MM.1S (cell line): ENCODE data around the gene HPS5.
"Not testable (repeated sequence)": the region's sequence is repeated elsewhere in the genome, so short reads cannot be mapped to it uniquely, and the experiment has no call there.

Experiments used
- DNase-seq: peaks from one replicate; pipeline ENCODE4 v3.0.0-alpha.2; 2015
- H2AFZ ChIP-seq: fragments of 300-600 bp; sonication (generic); 2 replicates; pipeline ENCODE4 v1.6.0; 2016; ENCODE audit warnings: antibody characterized with exemption, low read length
- H3F3A ChIP-seq: fragments of 300-600 bp; sonication (generic); 2 replicates; pipeline ENCODE4 v1.6.1; 2016; ENCODE audit warnings: mild to moderate bottlenecking, antibody characterized with exemption, low read length, moderate library complexity, mixed read lengths; ENCODE audit not compliant: insufficient read depth
- H3K27ac ChIP-seq: fragments of 300-600 bp; sonication (generic); 2 replicates; pipeline ENCODE4 v1.5.1; 2016; ENCODE audit warnings: mild to moderate bottlenecking, low read length
- H3K27me3 ChIP-seq: fragments of 300-600 bp; sonication (generic); replicated peaks from 2 replicates; pipeline ENCODE4 v1.6.0; 2016; ENCODE audit warnings: low read length; ENCODE audit not compliant: insufficient read depth
- H3K36me3 ChIP-seq: fragments of 300-600 bp; sonication (generic); replicated peaks from 2 replicates; pipeline ENCODE4 v1.6.1; 2016; ENCODE audit warnings: mild to moderate bottlenecking, low read length, mixed read lengths; ENCODE audit not compliant: insufficient read depth
- H3K4me1 ChIP-seq: fragments of 300-600 bp; sonication (generic); 2 replicates; pipeline ENCODE4 v1.6.1; 2016; ENCODE audit warnings: low read length, mixed read lengths
- H3K4me2 ChIP-seq: fragments of 300-600 bp; sonication (generic); 2 replicates; pipeline ENCODE4 v1.6.0; 2016; ENCODE audit warnings: low read depth, low read length
- H3K4me3 ChIP-seq: fragments of 300-600 bp; sonication (generic); 2 replicates; pipeline ENCODE4 v1.5.1; 2016; ENCODE audit warnings: low read length, mixed read lengths
- H3K79me2 ChIP-seq: fragments of 300-600 bp; sonication (generic); 2 replicates; pipeline ENCODE4 v1.6.1; 2016; ENCODE audit warnings: mixed run types, low read length, mixed read lengths
- H3K9ac ChIP-seq: fragments of 300-600 bp; sonication (generic); 2 replicates; pipeline ENCODE4 v1.6.1; 2016; ENCODE audit warnings: low read length, mixed read lengths
- H3K9me2 ChIP-seq: fragments of 300-600 bp; sonication (generic); replicated peaks from 2 replicates; pipeline ENCODE4 v1.6.1; 2016; ENCODE audit warnings: mild to moderate bottlenecking, low read length, mixed read lengths; ENCODE audit not compliant: insufficient read depth
- H3K9me3 ChIP-seq: fragments of 300-600 bp; sonication (generic); replicated peaks from 2 replicates; pipeline ENCODE4 v1.6.1; 2016; ENCODE audit warnings: mild to moderate bottlenecking, low read length, mixed read lengths; ENCODE audit not compliant: insufficient read depth
- H4K20me1 ChIP-seq: fragments of 300-600 bp; sonication (generic); 2 replicates; pipeline ENCODE4 v1.6.1; 2016; ENCODE audit warnings: mild to moderate bottlenecking, low read length, moderate library complexity, mixed read lengths; ENCODE audit not compliant: insufficient read depth
- EZH2 ChIP-seq: fragments of 300-600 bp; sonication (generic); optimal IDR thresholded peaks from 2 replicates; pipeline ENCODE3; 2017; ENCODE audit warnings: low read depth, mild to moderate bottlenecking, antibody characterized with exemption, low read length, mixed read lengths
- EZH2phosphoT487 ChIP-seq: fragments of 300-600 bp; sonication (generic); IDR thresholded peaks from 2 replicates; pipeline ENCODE4 v1.6.1; 2018; ENCODE audit warnings: antibody characterized with exemption, low read length
- TF ChIP-seq, protein P1 (sequence below): fragments of 300-600 bp; sonication (generic); IDR thresholded peaks from 2 replicates; pipeline ENCODE4 v1.5.1; 2016; ENCODE audit warnings: antibody characterized with exemption, low read length, mixed read lengths

Gene HPS5

DNA sequence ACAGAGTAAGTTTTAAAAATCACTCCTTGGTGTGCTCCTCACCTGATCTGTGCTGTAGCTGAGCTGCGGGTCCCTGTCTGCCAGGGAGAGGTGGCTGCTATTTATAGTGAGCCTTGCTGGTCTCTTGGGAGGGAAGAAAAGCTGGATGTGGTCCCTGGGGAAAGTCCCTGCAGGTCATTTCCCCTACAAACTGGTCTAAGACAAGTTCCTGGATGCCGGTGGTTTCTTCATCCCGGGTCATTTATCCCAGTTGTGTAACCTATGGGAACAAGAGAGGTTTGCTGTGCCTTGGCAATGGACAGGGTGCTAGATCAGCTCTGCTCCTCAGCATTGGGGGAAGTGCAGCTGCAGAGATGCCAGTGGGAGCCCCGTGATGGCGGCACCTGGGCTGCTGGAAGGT, 73.4 kb downstream of the HPS5 start, which contains the start of gene SAA2:
SAA2 (minus strand) TSS at position 108 of the 400 bp plus-strand sequence. CDS start 657 bp downstream, outside the sequence.
- Histone ChIP-seq H3K4me3 (no peak within 1 kb of the TSS), H2AFZ (no peak within 1 kb of the TSS), H3K9me3 (no peaks in the 10 kb centered on the region), H3K4me2 (no peak within 1 kb of the TSS), H4K20me1 (no peaks in the 10 kb centered on the region), H3K79me2 (no peaks in the 10 kb centered on the region), H3K9ac (no peak within 1 kb of the TSS), H3F3A (peaks cover 5% of the 10 kb centered on the region; the same call in 1 of the 2 replicates), H3K36me3 (no peaks in the 10 kb centered on the region), H3K27me3 (no peaks in the 10 kb centered on the region), H3K4me1 (peaks cover 16% of the 10 kb centered on the region), H3K9me2 (no peaks in the 10 kb centered on the region), H3K27ac (no peak within 1 kb of the TSS)
- no peak for TF ChIP-seq EZH2
- TF ChIP-seq, protein P1, sequence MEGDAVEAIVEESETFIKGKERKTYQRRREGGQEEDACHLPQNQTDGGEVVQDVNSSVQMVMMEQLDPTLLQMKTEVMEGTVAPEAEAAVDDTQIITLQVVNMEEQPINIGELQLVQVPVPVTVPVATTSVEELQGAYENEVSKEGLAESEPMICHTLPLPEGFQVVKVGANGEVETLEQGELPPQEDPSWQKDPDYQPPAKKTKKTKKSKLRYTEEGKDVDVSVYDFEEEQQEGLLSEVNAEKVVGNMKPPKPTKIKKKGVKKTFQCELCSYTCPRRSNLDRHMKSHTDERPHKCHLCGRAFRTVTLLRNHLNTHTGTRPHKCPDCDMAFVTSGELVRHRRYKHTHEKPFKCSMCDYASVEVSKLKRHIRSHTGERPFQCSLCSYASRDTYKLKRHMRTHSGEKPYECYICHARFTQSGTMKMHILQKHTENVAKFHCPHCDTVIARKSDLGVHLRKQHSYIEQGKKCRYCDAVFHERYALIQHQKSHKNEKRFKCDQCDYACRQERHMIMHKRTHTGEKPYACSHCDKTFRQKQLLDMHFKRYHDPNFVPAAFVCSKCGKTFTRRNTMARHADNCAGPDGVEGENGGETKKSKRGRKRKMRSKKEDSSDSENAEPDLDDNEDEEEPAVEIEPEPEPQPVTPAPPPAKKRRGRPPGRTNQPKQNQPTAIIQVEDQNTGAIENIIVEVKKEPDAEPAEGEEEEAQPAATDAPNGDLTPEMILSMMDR, result no peak
- TF ChIP-seq EZH2phosphoT487, result no peak
- no peak for DNase-seq

DNA sequence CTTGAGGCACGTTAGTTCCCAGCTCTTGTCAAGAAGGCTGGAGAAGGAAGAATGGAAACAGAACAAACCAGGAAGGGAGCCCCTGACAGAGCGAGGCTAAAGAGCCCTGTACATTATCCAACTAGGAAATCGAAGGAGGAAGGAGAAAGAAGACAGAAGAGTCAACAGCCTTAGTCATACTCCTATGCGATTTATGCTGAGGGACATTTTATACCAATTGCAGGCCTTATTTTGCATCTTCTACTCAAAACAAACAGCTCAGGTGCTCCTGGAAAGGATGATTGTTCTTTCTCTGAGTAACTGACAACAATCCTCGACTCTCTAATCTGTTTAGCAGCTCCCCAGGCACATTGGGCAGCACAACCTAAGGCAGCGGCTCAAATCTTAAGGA, 74.8 kb downstream of the HPS5 start:
- H3K9me3 ChIP-seq, H3K27ac ChIP-seq, H4K20me1 ChIP-seq, H3K79me2 ChIP-seq, H3K9ac ChIP-seq, DNase-seq, H3K36me3 ChIP-seq, H3K27me3 ChIP-seq, H3F3A ChIP-seq, H2AFZ ChIP-seq, H3K4me3 ChIP-seq, H3K9me2 ChIP-seq: not testable (repeated sequence)
- peaks cover 16% of the 10 kb centered on the region for H3K4me1 ChIP-seq
- H3K4me2 ChIP-seq, result peak overlapping the region; percentile 43

DNA sequence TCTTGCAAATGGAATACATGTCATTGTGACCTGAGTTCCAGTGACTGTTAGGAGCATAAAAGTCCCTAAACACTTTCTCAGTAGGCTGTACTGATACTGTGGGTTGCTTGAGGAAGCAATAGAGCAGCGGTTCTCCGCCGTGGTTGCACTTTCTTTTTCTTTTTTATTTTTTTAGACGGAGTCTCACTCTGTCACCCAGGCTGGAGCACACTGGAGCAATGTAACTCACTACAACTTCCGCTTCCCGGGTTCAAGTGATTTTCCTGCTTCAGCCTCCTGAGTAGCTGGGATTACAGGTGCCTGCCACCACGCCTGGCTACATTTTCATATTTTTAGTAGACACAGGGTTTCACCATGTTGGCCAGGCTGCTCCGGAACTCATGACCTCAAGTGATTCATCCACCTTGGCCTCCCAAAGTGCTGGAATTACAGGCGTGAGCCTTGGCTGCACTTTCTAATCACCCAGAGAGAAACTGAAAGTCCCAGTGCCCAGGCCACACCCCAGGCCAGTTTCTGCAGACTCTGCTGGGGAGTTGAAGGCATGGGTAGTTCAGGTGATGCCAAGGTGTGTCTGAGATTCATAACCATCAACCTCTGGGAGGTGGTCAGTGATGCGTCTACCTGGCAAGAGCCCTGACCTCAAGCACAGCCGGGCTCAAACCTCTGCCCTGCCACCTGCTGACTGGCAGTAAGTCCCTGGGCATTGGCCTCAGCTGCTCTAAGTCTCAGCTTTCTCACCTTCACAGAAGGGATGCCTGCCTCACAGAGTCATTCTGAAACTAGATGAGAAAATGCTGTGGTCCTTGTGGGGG, 75.4 kb downstream of the HPS5 start:
- H3K36me3 ChIP-seq, H3K9me3 ChIP-seq, H2AFZ ChIP-seq, H3K79me2 ChIP-seq, H4K20me1 ChIP-seq, H3K9me2 ChIP-seq, H3F3A ChIP-seq, H3K27me3 ChIP-seq: not testable (repeated sequence)
- peak; percentile 70 for DNase-seq
- peak overlapping the region; percentile 30; the same call in 1 of the 2 replicates for H3K9ac ChIP-seq
- peaks cover 16% of the 10 kb centered on the region for H3K4me1 ChIP-seq
- H3K4me3 ChIP-seq, result peak overlapping the region; percentile 19; the same call in 1 of the 2 replicates
- H3K4me2 ChIP-seq, result peak overlapping the region; percentile 43
- H3K27ac ChIP-seq, result peak overlapping the region; percentile 59; the same call in 1 of the 2 replicates

DNA sequence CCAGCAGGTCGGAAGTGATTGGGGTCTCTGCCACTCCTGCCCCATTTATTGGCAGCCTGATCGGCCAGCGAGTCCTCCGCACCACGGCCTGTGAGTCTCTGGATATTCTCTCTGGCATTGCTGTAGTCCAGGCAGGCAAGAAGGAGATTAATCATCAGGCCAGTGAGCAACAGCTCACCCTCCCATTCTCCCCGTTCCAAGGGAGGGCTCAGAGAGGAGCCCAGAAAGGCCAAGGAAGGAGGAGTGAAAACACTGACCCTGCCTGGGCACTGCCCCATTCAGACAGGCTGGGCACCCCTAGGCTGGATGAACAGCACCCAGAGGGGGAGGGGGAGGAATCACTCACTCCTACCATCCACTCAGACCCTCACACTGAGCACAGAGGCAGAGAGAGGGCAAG, 76.5 kb downstream of the HPS5 start:
- H3K79me2 ChIP-seq, result no peaks in the 10 kb centered on the region
- H3K4me2 ChIP-seq, result no peak overlapping the region
- peaks cover 5% of the 10 kb centered on the region; the same call in 1 of the 2 replicates for H3F3A ChIP-seq
- DNase-seq, result no peak
- H3K27me3 ChIP-seq, result no peaks in the 10 kb centered on the region
- H3K9ac ChIP-seq, result no peak overlapping the region
- no peaks in the 10 kb centered on the region for H4K20me1 ChIP-seq
- H3K4me1 ChIP-seq, result peaks cover 10% of the 10 kb centered on the region
- TF ChIP-seq, protein P1, result no peak
- TF ChIP-seq EZH2 (no peak), EZH2phosphoT487 (no peak)
- no peak overlapping the region for H3K27ac ChIP-seq
- no peaks in the 10 kb centered on the region for H3K36me3 ChIP-seq
- H3K9me2 ChIP-seq, result no peaks in the 10 kb centered on the region
- H3K9me3 ChIP-seq, result no peaks in the 10 kb centered on the region
- H2AFZ ChIP-seq, result no peak overlapping the region
- no peak overlapping the region for H3K4me3 ChIP-seq
